Raji (cell line): ENCODE data around the gene MYL11.

Experiments
- POLR2A ChIP-seq: IDR thresholded peaks from 2 replicates; pipeline ENCODE4 v1.6.1; 2011; ENCODE audit warnings: low read depth, low read length, control low read depth; ENCODE audit not compliant: insufficient read depth

The MYL11 gene

DNA sequence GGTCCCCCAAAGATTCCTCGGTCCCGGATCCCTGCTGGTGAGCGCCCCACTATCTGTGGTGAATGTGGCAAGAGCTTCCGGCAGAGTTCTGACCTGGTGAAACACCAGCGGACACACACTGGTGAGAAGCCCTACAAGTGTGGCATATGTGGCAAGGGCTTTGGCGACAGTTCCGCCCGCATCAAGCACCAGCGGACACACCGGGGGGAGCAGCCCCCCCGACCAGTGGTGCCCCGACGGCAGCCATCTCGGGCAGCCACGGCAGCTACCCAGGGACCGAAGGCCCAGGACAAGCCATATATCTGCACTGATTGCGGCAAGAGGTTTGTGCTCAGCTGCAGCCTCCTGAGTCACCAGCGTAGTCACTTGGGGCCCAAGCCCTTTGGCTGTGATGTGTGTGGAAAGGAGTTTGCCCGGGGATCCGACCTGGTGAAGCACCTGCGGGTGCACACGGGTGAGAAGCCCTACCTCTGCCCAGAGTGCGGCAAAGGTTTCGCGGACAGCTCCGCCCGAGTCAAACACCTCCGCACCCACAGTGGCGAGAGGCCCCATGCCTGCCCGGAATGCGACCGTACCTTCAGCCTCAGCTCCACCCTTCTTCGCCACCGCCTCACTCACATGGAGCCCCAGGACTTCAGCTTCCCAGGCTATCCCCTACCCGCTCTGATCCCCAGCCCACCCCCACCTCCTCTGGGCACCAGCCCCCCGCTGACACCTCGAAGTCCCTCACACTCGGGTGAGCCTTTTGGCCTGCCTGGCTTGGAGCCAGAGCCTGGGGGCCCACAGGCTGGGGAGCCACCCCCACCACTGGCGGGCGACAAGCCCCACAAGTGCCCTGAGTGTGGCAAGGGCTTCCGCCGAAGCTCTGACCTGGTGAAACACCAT lies 23.4 kb downstream of the MYL11 start:
- no peak for TF ChIP-seq POLR2A

DNA sequence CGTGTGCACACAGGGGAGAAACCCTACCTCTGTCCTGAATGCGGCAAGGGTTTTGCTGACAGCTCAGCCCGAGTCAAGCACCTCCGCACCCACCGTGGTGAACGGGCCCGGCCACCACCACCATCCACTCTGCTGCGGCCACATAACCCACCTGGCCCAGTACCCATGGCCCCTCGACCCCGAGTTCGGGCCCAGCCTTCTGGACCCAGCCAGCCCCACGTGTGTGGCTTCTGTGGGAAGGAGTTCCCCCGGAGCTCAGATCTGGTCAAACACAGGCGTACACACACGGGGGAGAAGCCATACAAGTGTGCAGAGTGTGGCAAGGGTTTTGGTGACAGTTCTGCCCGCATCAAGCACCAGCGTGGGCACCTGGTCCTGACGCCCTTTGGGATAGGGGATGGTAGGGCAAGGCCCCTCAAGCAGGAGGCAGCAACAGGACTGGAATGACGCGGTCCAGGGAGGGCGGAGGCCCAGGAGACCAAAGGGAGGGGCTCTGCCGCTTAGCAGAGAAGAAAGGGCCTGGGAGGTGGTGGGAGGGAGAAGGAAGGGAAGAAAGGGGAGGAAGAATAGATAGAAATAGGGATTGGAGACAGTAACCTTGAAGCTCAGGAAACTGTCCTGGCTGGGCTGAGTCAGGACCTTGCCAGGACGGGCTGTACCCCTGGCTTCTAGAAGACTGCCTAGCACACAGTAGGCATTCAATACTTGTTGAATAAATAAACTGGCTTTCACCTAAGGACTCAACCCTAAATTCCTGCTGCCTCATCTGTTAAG lies 24.2 kb downstream of the MYL11 start:
- TF ChIP-seq POLR2A: no peak

DNA sequence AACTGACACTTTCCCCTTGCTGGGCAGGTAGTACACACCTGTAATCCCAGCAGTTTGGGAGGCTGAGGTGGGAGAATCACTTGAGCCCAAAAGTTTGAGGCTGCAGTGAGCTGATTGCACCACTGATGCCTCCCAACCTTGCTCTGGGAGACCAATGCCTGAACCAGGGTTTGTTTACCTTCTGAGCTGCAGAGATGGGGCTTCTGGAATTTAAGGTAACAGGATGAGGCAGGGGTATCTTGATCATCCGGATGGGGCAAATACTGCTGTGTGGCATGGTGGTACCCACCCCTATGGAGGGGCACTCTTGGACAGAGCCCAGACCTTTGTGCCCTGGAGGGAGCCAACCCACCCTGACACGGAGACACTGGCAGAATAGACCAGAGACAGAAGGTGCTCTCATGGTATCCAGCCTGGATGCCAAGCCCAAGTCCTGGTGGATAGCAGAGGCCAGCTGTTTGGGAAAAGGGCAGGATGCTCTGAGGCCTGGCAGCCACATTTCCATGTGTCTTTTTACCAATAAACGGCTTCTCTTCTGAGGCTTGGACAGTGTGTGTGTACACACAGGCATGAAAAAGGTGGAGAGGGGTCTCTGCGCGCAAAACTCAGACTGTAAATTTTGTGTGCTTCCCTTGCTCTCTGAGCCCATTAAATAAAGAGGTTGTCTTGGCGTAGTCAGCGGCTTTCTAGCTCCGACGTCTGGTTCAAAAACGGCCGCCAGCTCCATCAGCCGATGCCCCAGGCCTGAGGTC lies 25.0 kb downstream of the MYL11 start:
- TF ChIP-seq POLR2A: no peak

DNA sequence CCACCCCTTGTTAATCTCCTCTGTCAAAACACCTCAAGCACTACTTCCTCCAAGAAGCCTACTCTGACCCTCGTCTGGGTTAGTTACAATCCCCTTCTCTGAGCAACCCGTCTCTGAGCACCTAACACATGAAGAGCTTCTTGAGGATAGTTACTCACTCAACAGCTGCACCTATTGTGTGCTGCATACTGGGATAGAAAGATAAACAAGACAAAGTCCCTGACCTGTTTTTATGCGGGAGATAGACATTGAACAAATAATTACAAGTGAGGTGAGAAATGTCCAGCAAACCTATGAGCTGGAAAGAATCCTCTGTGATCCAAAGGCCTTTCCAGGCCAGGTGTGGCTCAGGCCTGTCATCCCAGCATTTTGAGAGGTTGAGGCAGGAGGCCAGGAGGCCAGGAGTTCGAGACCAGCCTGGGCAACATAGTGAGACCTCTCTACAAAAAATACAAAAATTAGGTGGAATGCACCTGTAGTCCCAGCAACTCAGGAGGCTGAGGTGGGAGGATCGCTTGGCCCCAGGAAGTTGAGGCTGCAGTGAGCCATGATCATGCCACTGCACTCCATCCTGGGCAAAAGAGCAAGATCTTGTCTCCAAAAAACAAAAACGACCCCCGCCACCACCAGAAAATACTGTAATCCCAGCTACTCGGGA lies 27.3 kb downstream of the MYL11 start:
- no peak for TF ChIP-seq POLR2A

DNA sequence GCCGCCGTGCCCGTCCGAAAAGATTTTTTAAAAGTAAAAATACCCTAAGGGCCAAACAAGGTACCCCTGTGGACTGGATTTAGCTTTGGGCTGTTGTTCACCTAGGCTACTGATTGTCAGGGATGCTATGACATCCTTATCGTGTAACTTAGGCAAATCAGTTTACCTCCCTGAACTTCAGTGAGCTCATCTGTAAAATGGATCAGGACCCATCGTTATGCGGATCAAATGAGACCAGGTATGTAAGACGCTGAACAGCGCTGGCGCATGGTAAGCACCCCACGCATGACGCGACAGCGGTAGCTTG lies 32.1 kb downstream of the MYL11 start:
- TF ChIP-seq POLR2A: no peak

DNA sequence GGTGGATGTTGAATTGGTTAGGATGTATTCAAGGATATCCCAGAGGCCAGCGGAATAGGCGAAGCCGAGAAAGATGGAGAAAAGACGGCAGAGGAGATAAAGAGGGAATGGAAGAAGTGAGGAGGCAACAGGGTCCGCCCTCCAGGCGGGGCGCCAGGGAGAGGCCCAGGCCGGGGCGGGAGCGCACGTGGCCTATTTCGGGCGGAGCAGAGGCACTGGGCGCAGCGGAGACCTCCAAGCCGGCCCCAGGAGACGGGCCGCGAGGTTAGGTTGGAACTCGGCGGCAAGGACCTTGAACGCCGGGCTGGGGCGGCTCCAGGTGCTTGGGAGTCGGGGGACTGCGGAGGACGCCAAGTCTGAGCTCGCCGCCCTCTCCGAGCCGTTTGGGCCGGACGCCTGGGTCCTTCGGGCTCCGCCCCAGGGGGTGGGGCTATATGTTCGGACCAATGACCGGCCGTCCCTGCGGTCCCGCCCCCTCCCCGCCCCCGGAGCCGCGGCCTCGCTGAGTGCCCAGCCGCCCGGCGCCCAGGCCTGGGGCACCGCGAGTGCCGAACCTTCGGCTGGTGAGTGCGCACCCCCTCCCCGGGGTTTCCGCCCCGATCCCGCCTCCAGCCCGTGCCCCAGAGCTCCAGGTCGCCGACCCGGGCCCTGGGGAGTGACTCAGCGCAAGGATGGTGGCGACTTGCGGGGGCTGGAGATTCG lies 32.7 kb downstream of the MYL11 start, which contains the start of gene ZNF771:
TSS of gene ZNF771 (plus strand) at position 505 of the 702 bp plus-strand sequence. CDS start 448 bp downstream, outside the sequence.
- TF ChIP-seq POLR2A: peak; percentile 92

DNA sequence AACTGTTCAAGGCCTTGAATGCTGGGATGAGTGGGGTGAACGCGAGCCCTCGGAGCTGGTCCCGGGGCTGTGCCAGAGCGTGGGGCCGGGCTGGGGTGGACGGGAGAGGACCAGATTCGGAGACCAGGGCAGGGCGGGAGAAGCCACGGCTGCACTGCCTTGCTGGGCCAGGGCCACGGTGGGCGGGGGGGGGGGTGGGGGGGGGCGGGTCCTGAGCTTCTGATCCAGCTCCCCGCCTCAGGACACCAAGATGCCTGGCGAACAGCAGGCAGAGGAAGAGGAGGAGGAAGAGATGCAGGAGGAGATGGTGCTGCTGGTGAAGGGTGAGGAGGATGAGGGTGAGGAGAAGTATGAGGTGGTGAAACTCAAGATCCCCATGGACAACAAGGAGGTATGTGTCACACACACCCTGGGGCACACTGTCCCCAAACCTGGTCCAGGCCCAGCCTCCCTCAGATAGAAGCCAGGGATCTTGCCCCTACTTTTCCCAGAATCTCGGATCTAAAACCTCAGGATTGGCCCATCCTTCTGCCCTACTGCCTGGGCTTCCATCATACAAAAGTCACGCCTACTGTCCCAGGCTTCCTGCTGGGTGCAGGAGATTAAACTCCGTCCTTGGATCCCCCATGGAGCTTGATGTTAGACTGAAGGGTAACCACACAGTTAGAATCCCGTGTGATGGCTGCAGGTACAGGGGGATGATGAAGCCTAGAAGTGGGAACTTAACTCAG lies 33.4 kb downstream of the MYL11 start:
- no peak for TF ChIP-seq POLR2A

DNA sequence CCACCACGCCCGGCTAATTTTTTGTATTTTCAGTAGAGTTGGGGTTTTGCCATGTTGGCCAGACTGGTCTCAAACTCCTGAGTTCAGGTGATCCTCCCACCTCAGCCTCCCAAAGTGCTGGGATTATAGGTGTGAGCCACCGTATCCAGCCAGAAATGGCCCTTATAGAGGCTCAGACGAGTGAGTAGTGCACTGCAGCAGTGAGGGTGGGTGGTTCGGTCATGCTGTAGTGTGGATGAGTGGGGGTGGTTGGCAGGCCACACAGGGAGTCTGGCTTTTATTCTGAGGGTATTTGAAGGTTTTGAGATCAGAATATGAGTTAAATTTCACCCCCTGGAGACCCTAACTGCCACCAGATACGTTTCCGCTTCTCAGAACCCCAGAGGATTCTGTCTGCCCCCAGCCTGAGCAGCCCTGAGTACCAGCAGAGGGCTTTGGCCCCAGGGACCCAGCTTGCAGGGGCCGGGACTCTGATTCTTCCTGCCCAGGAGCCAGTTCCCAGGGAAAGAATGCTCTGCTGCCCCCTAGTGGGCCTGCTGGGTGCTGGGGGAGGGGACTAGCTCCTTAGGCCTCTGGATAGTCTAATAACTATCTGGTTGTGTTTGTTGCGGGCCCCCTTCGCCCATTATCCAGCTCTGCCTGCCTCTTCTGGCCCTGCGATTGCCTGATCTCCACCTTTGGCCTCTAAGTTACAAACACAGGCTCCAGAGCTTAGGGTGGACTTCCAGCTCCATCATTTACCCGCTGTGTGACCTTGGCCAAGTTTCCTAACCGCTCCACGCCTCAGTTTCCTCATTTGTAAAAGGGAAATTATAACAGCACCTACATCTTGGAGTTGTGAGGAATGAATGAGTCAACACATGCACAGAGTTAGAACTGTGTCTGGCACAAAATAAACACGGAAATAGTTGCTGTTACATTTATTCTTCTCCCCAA lies 34.8 kb downstream of the MYL11 start:
- TF ChIP-seq POLR2A: no peak

DNA sequence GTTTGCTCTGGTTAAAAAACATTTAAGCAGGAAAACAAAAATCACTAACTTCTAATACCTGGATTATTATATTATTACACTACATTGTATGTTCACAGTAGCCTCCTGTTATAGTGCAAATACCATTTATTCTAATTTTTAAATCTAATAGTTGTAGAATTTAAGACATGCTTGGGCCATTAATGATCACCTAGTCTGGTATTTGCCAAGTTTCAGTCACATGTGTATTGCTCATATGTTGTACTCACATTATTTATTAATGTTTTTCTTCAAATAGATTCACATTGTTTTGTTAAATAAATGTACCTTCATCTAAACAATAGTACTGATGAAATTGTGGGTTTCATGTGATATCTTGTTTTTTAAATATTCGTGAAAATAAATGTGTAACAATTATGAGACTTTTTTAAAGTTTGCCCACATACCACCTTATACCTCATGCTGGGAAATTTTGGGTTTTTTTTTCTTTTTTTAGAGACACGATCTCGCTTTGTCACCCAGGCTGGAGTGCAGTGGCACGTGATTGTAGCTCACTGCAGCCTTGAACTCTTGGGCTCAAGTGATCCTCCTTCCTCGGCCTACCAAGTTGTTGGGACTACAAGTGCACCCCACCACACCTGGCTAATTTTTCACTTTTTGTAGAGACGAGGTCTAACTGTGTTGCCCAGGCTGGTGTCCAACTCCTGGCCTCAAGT lies 38.7 kb downstream of the MYL11 start:
- TF ChIP-seq POLR2A: no peak

DNA sequence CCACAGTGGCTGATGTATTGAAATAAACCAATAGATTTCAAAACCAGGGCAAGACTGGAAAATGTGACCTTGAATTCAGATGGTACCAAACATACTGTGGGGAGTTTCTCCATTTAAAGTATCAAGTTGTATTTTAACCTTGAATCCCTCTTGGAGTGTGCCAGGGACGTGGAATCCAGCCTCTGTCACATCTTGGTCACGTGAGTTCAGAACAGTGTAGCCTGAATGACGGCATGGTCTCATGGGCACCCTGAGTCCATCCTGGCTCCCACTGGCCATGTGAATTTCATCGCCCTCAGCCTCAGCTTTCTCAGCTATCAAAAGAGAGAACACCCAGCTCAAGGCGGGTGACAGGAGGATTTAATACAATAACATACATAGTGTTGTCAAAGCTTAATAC lies 39.6 kb downstream of the MYL11 start:
- no peak for TF ChIP-seq POLR2A

DNA sequence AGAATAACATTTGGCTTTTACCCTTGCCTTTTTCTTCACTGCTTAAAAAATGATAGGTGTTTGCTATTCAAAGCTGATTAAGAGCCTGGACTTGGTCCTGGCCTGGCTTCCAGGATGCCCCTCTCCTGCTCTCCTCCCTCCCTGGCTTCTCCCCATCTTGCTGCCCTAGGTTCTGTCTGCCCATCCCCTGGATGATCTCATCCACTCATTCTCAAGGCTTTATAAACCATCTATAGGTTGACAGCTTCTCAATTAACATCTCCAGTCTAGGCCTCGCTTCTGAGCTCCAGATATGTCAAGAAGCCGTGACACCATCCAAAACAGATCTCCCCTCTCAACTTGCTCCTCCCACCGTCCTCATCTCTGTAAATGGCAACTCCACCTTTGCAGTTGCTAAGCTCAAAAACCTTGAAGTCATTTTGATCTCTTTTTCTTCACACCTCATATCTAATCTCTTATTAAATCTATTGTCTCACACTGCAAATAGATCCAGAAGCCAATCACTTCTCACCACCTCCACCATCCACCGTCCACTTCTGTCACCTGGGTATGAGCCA lies 41.5 kb downstream of the MYL11 start:
- no peak for TF ChIP-seq POLR2A
